ENCODE data around the gene TMTC2.
A peak's percentile ranks its signal among the peaks of the same experiment; 100 is the strongest.
"Not testable (repeated sequence)": the region's sequence is repeated elsewhere in the genome, so short reads cannot be mapped to it uniquely, and the experiment has no call there.

Gene TMTC2

GRCh38 chr12:82800185-82800584, 113.5 kb downstream of the TMTC2 start:
- no peak for DNase-seq

- no peak for DNase-seq
Observed at GRCh38 chr12:82801951-82802610, 115.4 kb downstream of the TMTC2 start.

GRCh38 chr12:82803201-82803600, 116.5 kb downstream of the TMTC2 start:
- DNase-seq = no peak

GRCh38 chr12:82804601-82805000, 117.9 kb downstream of the TMTC2 start:
- DNase-seq = no peak

- not testable (repeated sequence) for DNase-seq
Observed at GRCh38 chr12:82805004-82805403, 118.3 kb downstream of the TMTC2 start.

DNA sequence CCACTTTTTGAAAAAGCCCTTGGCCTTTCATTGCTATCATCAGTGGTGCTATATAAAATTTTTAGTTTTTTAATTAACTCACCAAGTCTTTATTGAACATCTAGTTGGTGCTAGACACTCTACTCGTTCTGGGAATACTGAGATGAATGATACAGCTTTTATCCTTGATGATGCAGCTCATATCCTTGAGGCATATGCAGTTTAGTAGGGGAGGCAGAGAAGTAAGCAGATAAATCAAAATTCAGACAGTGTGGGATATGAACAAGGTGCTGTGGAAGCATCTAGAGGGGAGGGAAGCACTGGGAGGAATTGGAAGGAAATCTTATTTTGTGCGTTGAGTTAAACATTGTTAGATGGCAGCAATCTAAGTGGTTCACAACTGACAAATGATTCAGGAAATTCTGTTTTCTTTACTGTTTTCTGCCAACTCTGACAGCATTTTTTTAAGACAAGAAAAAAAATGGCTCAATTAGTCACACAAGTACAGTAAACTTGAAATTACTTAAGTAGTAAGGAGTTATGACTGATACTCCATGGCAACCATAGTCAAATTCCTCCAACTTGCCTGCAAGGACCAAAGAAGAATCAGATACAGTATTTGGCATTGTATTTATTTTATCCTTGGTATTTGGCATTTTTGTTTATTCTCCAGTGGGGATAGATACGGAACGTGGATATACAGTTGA, 119.2 kb downstream of the TMTC2 start:
- no peak for DNase-seq

- DNase-seq = no peak
Observed at GRCh38 chr12:82807132-82807737, 120.5 kb downstream of the TMTC2 start.

DNA sequence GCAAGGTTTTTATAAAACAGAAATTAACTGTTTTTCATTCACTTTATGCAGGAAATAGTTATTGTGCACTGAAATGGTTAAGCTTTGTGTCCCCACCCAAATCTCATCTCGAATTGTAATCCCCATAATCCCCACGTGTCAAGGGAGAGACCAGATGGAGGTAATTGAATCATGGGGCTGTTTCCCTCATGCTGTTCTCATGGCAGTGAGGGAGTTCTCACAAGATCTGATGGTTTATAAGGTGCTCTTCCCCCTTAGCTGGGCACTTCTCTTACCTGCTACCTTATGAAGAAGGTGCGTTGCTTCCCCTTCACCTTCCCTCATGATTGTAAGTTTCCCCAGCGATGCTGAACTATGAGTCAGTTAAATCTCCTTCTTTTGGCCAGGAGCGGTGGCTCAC, 123.9 kb downstream of the TMTC2 start:
- DNase-seq = no peak

GRCh38 chr12:82817368-82817767, 130.7 kb downstream of the TMTC2 start:
- DNase-seq = no peak

- no peak for DNase-seq
Observed at GRCh38 chr12:82818271-82819035, 131.7 kb downstream of the TMTC2 start.

DNA sequence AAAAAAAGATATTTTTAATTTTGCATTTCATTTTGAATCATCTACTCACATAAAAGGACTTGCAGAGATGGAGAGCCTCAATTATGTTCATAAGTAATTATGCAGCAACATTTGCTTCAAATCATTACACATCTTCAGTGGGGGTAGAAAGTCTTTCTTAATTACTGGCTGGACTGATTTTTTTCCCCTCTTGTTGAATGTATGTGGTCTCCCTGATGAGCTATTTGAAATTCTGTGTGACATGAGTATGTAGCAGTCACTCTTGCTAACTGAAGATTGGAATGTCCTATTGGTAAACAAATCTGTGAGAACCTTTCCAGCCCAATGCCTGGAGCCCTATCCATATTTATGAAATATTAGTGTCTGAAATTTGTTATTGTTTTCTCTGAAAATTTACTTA, 139.8 kb downstream of the TMTC2 start:
- DNase-seq = no peak

DNA sequence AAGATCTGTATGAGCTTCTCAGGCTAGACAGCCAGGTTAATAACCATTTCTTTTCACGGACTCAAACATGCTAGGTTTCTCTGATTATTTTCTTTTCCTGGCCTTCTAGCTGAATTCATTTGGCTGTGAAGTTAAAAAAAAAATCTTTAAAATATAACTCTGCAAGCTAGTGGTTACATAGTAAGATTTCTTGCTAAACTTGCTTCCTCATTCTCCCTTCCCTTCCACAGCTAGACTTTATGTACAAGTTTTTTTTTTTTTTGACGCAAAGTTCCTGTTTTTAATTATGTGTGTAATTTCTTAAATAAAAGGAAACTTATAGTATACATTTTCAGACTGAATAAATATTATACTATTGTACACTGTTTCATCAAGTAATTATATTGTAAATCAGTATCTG, 145.4 kb downstream of the TMTC2 start:
- DNase-seq = peak; percentile 13

DNA sequence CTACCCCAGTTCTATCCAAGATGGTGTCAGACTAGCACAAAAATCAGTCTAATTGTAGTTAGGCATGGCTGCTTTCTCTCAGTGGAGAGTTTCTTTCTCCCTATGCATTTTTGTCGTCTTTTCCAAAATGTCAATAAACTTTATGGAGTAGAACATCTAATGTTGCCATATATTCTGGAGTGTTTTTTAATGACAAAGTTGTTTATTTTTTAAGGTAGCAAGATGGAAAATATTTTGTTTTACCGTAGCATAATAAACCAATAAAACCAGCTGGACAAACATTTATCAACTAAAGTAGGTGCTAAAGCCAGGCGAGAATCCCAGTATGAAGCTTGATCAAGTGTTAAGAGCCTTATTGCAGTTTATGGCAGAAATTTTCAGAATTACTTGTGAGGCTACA, 146.3 kb downstream of the TMTC2 start:
- DNase-seq = no peak

GRCh38 chr12:82833481-82833880, 146.8 kb downstream of the TMTC2 start:
- DNase-seq = no peak

DNA sequence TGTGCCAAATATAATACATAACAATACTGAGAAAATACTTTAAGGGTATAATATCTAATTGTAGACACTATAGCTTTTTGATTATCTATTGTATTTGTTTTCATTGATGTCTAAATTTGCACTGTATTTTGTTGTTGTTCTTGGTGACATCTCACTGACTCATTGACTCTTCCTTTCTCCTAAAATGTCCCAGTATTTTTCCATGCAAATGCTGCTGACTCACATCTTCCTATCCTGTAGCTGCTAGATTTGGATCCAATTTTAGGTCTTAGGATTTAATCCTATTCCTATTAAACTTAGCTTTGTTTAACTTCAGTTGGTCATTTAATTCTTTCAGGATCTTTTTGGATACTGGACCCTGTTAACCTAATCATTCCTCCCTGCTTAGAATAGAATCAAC, 148.5 kb downstream of the TMTC2 start:
- DNase-seq = no peak

- DNase-seq = no peak
Observed at GRCh38 chr12:82838131-82838551, 151.4 kb downstream of the TMTC2 start.

DNA sequence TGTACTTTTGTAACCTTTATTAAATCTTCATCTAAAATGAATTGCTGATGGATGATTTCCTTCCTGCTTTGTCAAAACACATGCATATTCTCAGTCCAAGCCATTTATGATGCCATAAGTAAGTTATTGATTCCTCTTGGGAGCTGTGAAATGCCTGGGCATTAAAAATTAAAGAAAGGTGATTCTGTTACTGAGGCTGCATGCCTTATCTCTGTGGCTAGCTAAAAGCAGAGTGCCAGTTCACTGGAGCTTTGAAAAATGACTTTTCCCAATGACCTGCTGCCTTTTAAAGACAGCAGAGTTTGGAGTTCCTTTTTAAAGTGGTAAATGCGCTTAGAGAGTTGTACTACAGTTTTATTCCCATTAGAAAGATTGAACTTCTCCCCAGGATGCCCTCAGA, 152.1 kb downstream of the TMTC2 start:
- DNase-seq = no peak

DNA sequence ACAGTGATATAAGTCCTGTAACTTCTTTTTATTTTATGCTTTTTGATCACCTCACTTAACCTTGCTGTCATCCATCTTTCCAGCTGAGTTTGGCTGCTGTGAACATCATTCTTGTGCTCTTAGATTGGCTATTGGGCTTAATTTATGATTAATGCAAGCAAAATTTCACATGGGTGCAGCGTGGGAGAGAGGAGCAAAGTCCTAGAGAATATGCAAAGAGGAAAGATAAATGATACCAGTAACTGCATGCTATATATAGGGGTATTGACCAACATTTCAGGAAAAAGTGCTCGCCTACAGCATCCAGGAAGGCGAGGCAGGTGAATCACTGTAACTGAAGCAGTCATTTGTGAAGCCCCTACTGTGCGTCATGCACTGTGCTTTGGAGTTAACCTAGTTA, 153.1 kb downstream of the TMTC2 start:
- no peak for DNase-seq

GRCh38 chr12:82841487-82841904, 154.8 kb downstream of the TMTC2 start:
- DNase-seq = no peak

DNA sequence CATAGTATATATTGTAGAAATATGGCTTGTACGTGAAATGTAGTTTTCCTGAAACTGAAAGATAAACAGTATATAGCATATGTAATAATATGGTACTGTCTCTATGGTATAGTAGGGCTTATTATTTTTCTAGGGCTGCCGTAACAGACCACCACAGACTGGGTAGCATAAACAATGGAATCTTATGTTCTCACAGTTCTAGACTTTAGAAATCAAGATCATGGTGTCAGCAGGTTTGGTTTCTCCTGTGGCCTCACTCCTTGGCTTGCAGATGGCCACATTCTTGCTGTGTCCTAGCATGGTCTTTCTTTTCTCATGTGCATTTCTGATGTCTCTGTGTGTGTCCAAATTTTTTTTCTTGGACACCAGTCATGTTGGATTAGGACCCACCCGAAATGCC, 155.8 kb downstream of the TMTC2 start:
- no peak for DNase-seq

DNA sequence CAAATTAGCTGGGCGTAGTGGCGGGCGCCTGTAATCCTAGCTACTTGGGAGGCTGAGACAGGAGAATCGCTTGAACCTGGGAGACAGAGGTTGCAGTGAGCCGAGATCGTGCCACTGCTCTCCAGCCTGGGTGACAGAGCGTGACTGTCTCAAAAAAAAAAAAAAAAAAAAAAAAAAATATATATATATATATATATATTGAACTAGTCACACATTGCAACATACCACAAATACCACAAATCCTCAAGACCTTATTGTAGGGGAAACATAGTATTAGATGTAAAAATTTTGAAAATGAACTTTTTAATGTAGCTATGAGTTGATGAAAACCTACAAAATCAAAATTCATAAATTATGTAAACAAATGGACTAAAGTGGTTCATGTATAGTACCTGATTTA, 158.4 kb downstream of the TMTC2 start:
- not testable (repeated sequence) for DNase-seq

DNA sequence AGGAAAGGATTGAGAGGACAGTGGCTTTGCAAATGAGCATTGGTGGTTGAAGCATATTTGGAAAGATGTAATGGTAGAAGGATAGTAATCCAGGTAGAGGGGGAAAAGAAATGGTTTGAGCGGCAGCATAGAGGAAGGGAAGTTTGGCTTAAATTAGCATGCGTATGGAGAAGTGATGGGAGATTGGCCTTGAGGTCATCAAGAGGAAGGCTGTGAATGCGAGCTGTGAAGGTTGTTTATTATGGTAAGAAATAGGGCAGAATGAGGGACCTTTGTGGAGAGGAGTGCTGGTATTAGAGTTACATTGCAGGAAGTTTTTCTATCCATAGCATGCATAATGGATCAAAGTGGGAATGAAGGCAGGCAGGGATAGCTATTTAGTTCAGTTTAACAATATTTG, 162.1 kb downstream of the TMTC2 start:
- no peak for DNase-seq

GRCh38 chr12:82852529-82852928, 165.8 kb downstream of the TMTC2 start:
- DNase-seq = no peak

- DNase-seq = no peak
Observed at GRCh38 chr12:82855872-82856271, 169.2 kb downstream of the TMTC2 start.

Measured in KG1 (cell line).